ENCODE measurements around the gene ELL.

GRCh38 chr19:18518639-18519038 lies 3.2 kb downstream of the ELL start:
- TF ChIP-seq YY1 (IDR thresholded peaks at IDR 0.05; ENCODE audit: low read depth) (no peak), FOXM1 (IDR thresholded peaks at IDR 0.05; ENCODE audit: borderline replicate concordance, low read depth) (no peak), RAD21 (IDR thresholded peaks at IDR 0.05; ENCODE audit: low read depth) (no peak), EGR1 (IDR thresholded peaks at IDR 0.05) (no peak), TCF12 (IDR thresholded peaks at IDR 0.05; ENCODE audit: low read depth) (no peak), EP300 (IDR thresholded peaks at IDR 0.05; ENCODE audit: borderline replicate concordance) (no peak), TAF1 (IDR thresholded peaks at IDR 0.05; ENCODE audit: low read depth) (no peak)
- TF ChIP-seq, protein P1, sequence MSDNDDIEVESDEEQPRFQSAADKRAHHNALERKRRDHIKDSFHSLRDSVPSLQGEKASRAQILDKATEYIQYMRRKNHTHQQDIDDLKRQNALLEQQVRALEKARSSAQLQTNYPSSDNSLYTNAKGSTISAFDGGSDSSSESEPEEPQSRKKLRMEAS (IDR thresholded peaks at IDR 0.05) = no peak
- TF ChIP-seq, protein P2, sequence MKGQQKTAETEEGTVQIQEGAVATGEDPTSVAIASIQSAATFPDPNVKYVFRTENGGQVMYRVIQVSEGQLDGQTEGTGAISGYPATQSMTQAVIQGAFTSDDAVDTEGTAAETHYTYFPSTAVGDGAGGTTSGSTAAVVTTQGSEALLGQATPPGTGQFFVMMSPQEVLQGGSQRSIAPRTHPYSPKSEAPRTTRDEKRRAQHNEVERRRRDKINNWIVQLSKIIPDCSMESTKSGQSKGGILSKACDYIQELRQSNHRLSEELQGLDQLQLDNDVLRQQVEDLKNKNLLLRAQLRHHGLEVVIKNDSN (IDR thresholded peaks at IDR 0.05) = no peak

Measured in Ishikawa (cell line).